Stimulated activated CD4-positive, alpha-beta T cell treated with anti-CD3 and anti-CD28 coated beads, TNF-alpha, amount 100 ng/mL, for 4 hours (primary cell): ENCODE measurements around the gene KRT4.
"Not testable (repeated sequence)": the region's sequence is repeated elsewhere in the genome, so short reads cannot be mapped to it uniquely, and the experiment has no call there.

Experiments
- DNase-seq, 3 experiments: peaks; one replicate each; pipeline ENCODE4 v3.0.0-alpha.2; 2020; ENCODE audit warnings: low read depth in 3 of 3

Gene KRT4

DNA sequence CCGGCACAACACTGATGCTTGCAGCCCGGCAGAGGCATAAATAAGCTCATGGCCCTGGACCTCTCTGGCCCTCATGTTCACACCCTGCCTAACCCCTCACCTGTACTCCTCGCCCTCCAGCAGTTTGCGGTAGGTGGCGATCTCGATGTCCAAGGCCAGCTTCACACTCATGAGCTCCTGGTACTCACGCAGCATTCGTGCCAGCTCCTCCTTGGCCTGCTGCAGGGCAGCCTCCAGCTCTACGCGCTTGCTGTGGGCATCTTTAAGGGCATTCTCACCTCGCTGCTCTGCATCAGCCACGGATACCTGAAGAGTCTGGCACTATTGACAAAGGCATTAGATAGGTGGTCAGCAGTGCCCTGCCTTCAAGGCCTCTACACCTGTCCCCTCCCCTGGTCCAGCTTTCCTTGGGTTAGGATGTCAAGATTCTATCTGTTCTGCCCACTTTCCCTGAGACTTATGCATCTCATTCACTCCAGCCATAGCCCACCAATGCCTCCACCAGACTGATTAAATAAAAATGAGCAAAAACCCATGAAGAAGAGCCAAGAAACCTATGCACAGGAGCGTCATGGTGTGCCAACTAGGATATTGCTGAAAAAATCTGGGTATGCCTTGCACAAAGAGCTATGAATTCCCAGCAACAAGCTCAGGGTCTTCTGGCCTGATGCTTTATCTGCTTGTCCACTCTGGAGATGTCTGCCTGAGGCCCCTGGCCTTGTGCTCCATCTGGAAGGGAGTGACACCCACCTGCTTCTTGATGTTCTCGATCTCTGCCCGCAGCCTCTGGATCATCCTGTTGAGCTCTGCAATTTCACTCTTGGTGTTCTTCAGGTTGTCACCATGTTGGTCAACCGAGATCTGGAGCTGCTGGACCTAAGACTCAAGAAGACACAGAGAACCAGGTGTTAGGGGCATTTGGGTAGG lies 6.1 kb downstream of the KRT4 start:
- no peak for DNase-seq

- no peak for DNase-seq
Measured at GRCh38 chr12:52806821-52807543, 6.9 kb downstream of the KRT4 start.

DNA sequence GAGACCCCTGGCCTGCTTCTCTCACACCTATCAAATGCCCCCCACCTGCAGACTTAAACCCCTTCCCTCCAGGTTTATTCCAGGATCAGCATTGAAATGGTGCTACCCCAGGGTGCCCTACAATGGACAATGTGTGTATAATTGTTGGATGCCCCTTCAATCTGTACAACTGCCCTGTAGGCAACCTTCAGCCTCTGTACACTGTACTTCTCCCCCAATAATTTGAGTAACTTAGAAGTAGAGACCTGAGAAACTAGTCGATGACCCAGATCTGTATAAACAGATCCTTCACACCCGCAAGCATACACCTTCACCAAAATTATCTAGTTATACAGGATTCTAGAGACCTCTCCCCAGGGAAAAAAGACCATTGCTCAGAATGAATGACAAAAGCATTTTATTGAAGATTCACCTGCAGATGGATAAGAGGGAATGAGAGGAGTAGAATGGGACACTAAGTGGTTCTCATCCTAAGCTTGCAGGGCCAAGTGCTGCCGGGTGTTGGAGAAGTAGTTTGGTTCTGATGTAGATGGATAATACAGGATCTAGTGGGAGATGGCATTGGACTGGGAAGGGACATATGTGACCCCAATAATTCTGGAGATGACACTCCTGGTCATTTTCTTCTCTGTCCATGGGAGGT lies 7.6 kb downstream of the KRT4 start:
- no peak for DNase-seq

GRCh38 chr12:52805739-52806138 lies 8.2 kb downstream of the KRT4 start:
- DNase-seq, result no peak

DNA sequence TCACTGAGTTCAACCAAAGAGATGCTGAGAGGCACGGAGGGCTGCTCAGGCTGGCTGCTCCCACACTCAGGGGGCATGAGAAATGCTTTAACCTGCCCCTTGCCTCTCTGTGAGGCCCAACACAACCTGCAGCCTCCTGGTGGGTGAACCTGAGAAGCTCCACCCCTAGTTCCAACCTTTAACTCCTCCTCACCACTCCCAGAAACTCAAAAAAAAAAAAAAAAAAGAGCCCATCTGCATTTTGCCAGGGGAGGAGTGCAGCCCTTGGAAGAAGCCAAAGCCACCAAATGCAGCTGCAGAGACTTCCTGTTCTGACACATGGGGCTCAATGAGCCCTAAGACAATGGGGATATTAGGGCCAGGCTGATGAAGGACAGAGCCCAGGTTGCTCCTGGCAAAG lies 8.9 kb downstream of the KRT4 start:
- no peak for DNase-seq

GRCh38 chr12:52802442-52802841 lies 11.5 kb downstream of the KRT4 start:
- DNase-seq, result no peak

DNA sequence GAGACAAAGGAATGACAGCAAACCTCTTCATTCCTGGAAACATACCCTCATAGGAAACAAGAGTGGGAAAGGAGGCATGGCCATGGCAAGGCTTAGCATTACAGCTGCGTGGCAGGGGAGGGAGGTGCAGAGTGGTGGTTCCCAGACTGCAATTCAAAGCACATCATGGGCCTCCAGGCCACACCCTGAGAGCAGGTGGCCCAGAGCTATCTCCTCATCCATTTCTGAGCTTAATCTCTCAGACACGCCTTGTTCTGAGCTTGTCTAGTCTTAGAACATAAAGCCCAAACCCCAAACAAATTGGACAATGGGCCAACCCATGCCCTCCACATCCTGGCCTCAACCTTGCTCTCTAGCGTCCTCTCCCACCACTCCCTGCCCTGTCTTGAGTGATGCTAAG lies 12.1 kb downstream of the KRT4 start:
- DNase-seq, result no peak

- no peak for DNase-seq
Measured at GRCh38 chr12:52800259-52800917, 13.5 kb downstream of the KRT4 start.

GRCh38 chr12:52799505-52800211 lies 14.3 kb downstream of the KRT4 start:
- no peak for DNase-seq

DNA sequence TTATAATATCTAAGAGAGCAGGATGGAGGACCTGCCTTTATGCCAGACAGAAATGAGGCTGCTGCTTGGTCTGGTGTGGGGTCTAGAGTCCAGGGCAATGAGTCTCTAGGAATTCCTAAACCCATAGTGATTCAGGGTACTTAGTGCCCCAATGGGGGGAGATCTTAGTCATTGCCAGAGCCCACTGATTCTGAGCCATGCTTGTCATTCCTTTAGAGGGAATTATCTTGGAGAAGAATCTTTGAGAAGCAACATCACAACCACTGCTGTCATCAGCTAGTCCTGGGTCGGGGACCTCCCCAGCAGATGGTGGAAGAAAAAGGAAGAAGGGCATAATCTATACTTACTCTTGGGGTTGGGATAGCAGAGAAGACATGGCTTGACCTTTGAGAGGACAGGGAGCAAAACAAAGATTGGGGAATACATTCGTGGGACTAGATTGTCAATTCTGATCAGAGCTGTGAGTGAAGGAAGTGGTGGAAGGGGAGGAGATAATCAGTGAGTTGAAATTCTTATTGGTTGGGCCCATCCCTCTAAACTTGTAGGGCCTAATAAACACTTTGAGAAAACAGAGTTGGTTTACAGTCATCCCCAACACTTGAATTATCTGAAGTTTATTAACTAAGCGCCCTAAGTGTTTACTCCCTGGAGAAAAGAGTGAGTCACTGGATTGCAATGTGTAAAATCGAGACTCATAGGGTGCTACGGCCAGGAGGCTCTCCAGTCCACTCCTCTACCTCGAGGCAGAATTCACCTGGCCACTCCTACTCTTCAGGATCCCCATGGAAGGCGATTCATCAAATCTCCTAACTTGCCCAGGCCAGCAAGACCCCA lies 15.0 kb downstream of the KRT4 start:
- DNase-seq, result no peak

DNA sequence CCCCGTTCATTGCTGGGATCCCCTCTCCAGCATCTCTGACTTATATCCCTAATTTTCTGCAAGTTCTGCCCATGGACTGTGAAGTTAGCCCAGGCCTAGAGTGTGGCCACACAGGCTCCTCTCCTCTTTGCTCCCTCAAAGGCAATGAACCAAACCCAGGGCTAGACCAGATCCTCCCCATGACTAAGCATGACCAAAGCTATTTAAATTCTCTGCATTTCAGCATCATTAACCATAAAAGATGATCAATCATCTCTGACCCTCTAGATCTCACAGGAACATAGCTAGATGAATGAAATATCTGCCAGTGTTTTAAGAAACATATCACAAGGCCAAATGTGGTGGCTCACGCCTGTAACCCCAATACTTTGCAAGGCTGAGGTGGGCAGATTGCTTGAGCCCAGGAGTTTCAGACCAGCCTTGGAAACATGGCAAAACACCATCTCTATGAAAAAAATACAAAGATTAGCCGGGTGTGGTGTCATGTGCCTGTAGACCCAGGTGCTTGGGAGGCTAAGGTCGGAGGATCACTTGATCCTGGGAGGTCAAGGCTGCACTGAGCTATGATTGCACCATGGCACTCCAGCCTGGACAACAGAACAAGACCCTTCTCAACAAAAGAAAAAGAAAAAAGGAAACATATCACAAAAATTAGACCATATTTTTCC lies 15.8 kb downstream of the KRT4 start:
- no peak for DNase-seq

- DNase-seq, result no peak
Measured at GRCh38 chr12:52797529-52797894, 16.4 kb downstream of the KRT4 start.

- no peak for DNase-seq
Measured at GRCh38 chr12:52796839-52797528, 16.9 kb downstream of the KRT4 start.

GRCh38 chr12:52796429-52796794 lies 17.5 kb downstream of the KRT4 start:
- no peak for DNase-seq

GRCh38 chr12:52795694-52796428 lies 18.1 kb downstream of the KRT4 start, which contains the start of gene KRT3:
TSS of gene KRT3 (minus strand) at chr12:52796117. CDS start at chr12:52796042, 75 bp downstream.
- no peak for DNase-seq

DNA sequence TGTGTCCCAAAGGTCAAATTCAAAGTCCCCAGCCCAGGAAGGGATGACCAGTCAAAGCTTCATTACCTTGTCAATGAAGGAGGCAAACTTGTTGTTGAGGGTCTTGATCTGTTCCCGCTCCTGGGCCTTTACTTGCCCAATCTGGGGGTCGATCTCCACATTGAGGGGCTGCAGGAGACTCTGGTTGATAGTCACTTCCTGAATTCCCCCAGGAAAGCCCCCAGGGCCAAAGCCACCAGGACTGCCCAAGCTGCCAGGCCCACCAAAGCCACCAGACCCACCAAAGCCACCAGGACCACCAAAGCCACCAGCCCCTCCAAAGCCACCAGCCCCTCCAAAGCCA lies 18.6 kb downstream of the KRT4 start:
- DNase-seq, result not testable (repeated sequence)

DNA sequence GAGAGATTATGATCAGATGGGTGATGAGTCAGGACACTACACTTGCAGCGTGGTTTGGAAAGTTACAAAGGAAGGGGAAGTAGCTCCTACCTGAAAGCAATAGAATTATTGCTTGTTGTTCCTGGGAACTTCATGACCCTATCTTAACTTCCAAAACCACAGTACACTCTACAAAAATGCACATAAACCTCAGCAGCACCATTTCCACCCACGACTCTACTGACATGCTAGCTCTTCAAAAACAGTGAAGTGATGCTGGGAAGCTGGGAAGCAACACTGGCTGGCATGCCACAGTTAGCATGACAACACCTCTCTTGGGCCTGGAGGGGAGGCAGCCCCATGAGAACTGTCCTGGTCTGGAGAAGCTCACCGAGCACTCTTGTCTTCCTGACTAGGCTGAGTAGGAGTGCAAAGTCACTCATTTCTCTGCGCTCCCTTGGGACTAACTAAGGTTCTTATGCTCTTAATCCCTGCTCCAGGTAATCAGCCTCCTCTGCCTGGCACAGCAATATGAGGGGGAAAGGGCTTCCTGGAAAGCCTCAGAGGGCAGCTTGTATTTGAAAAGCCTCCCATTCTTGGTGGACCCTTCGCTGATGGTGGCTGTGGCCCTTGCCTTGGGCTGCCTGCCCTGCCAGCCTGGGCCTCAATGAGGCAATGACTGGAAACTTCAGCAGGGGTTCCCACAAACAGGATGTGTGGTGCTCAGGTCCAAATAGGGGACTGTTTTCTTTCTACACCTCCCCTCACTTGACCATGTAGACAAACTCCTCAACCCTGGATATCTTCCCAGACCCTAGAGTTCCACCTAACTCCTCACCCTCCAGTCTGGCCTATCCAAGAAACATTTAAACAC lies 19.2 kb downstream of the KRT4 start:
- DNase-seq, result no peak
